DMS53 treated with DMSO at 0.1 percent for 48 hours (cell line): ENCODE measurements around the gene TPRX1.
"Not testable (repeated sequence)": the region's sequence is repeated elsewhere in the genome, so short reads cannot be mapped to it uniquely, and the experiment has no call there.

ENCODE experiments used
- DNase-seq: peaks from one replicate; lab custom pipeline; 2025; ENCODE audit not compliant: unreplicated experiment; lab: John Stamatoyannopoulos, UW

The TPRX1 gene, protein sequence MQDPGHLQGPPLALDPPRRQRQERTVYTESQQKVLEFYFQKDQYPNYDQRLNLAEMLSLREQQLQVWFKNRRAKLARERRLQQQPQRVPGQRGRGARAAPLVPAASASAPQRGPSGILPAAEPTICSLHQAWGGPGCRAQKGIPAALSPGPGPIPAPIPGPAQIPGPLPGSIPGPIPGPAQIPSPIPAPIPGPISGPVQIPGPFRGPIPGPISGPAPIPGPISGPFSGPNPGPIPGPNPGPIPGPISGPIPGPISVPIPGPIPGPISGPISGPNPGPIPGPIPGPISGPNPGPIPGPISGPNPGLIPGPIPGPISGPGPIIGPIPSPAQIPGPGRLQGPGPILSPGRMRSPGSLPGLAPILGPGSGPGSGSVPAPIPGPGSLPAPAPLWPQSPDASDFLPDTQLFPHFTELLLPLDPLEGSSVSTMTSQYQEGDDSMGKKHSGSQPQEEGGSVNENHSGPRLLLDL

DNA sequence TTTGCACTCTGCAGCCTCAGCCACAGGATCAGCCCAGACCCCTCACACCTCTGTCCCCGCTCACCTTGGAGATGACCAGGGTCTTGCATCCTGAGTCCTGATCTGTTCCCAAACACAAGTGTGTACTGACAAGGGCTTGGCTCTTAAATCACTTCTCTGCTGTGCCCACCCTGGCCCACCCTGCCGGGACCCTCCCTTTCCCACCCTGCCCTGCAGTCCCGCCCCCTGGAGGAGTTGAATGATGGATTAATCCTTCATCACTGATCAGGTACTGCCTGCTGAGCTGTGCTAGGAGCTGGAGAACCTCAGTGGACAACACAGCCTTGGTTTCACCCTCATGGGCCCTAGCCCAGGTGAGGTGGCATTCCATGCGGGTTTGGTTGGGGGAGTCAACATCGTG lies at the start of gene TPRX1:
TPRX1 (minus strand) TSS at position 101 of the 400 bp plus-strand sequence; CDS start at position 89, 12 bp downstream.
- not testable (repeated sequence) for DNase-seq

DNA sequence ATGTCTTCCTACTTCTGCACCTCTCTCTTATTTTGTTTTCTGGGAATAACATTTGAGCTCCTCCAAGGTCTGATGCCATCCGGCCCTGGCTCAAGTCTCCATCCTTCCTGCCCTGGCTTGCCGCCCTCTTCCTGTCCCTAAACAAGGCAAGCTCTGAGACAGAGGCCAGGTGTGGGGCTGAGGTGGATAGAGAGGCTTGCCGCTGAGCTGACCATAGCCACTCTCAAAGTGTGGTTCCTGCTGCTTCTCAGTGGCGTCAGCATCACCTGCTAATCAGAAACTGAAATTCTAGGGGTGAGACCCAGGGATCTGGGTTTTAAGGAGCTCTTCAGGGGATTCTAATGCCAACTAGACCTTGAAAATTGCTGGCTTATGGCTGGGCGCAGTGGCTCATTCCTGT lies 48.7 kb upstream of the TPRX1 start:
- no peak for DNase-seq

DNA sequence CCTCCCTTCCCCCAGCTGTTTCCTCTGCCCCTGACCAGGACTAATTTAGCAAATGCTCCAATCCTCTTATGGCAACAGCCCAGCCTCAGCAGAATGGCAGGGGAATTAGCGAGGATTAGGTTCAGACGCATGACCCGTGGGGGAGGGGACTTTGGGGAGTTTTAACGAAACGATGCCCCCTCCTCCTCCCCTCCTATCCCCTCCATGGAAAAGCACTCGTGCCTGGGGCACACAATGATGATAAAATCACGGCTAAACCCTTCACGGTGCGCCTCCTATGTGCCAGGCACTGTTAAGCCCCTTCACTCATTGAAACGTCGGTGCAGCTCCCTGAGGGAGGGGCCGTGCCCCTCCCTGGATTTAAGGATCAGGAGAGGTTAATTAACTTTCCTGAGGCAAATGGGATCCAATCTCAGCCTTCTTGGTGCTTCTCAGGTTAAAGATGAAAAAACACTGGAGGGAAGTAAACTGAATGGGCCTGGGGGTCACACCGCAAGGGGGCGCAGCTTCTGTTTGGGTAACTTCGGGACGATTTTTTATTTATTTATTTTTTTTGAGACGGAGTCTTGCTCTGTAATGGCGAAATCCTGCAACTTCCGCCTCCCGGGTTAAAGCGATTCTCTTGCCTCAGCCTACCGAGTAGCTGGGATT lies 44.6 kb upstream of the TPRX1 start:
- DNase-seq = no peak

DNA sequence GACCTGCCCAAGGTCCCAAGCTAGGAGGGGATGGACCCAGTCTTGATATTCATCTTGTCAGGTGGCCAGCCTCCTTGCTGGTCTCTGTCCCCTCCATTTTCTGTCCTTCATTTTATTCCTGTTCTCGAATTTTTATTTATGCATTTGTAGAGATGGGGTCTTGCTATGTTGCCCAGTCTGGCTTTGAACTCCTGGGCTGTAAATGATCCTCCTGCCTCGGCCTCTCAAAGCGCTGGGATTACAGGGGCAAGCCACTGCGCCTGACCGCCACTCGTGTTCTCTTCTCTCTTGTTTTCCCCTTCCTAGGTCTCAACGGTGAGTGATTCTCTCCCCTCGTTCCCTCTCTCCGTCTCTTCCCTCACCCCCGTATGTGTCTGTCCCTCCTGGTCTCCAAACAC lies 44.1 kb upstream of the TPRX1 start:
- DNase-seq = no peak

DNA sequence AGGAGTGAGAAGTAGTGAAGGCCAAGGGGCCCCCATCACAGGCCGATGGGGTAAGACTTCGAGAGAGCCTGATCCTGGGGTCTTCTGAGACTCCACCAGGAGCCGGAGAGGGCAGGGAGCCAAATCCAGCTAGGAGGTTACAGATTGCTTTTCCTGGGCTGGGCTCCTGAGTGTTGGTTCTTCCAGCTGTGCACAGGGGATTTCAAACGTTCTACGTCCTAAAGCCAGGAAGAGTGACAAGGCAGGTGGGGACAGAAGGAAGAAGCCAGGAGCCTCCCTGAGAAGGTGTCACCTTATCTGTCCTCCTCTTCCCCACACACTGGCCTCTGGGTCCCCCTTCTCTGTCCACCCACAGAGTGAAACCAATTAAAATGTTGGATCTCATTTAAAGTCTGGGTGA lies 38.6 kb upstream of the TPRX1 start:
- DNase-seq = no peak

DNA sequence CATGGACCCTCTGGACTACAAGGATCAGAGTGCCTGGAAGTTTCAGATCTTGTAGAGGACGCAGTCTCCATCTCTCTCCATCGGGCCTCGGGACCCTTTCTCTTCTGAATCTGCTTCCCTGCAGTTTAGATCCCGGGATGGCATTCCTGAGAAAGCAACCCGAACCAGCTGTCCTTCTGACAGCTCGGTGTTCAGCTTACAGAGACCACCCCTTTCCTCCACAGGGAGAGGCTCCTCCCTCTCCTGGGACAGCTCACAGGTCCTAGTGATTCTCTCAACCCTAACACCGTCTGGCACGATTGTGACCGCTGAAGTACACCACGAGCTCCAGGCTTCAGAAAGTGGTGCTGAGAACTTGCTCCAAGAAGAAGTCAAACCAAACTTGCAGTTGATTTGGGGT lies 35.6 kb upstream of the TPRX1 start:
- no peak for DNase-seq

DNA sequence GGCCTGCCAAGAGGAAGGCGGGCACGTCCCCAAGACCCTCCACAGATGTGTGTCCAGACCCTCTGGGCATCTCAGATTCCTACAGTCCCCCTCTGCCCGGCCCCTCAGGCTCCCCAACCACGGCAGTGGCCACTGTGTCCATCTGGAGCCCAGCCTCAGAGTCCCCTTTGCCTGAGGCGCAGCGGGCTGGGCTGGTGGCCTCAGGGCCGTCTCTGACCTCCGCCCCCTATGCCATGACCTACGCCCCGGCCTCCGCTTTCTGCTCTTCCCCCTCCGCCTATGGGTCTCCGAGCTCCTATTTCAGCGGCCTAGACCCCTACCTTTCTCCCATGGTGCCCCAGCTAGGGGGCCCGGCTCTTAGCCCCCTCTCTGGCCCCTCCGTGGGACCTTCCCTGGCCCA lies 35.1 kb upstream of the TPRX1 start:
- DNase-seq = no peak

DNA sequence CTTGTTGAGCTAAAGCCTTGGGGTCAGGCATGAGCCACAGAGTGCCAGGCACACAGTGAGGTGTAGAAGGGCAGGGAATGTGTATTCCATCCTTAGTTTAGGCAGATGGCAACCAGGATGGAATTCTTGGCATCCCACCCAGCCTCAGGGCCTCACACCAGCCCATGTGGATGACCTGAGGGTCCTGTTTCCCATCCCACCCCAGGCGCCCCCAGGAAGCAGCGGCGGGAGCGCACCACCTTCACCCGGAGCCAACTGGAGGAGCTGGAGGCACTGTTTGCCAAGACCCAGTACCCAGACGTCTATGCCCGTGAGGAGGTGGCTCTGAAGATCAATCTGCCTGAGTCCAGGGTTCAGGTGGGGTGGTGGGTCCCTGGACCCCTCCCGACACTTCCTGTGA lies 31.7 kb upstream of the TPRX1 start:
- DNase-seq = no peak

DNA sequence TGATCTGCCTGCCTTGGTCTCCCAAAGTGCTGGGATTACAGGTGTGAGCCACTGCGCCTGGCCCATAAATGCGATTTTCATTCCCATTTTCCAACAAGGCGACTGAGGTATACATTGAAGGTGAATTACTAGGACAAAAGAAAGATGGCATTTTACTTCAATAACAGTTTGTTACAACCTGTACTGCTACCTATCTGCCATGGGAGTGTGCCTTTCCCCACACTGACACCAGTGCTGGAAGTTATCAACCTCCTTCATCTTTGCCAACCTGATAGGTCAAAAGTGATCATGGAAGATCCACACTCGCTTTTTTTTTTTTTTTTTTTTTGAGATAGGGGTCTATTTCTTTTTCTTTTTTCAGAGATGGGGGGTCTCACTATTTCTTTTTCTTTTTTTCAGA lies 28.4 kb upstream of the TPRX1 start:
- DNase-seq = no peak

DNA sequence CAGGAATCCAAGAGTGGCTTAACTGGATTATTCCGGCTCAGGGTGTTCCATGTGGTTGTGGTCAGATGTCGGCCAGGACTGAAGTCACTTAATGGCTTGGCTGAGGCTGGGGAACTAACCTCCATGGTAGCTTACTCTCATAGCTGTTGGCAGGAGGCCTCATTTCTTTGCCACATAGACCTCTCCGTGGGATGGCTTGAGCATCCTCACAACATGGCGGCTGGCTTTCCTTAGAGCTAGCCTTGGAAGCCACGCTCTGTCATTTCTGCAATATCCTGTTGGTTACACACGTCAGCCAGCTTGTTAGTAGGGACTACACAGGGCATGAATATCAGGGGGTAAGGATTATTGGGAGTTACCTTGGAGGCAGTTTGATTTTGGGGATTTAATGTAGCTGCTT lies 22.4 kb upstream of the TPRX1 start:
- no peak for DNase-seq

DNA sequence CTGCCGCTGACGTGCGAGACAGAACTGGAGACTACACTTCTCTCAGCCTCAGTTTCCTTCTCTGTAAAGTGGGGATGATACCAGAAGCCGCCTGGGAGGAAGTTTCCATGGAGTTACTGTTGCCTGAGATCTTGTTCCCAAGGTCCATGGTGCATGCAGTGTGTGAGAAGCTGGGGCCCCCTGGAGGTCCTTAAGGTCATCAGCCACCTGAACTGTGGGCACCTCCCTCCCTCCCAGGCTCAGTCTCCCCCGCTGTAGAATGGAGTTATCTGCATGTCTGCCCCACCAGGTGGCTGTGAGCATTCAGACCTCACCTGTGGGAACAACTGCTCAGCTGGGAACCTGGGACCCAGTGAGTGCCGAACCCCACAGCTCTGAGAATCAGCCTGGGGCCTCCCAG lies 20.0 kb upstream of the TPRX1 start:
- no peak for DNase-seq

DNA sequence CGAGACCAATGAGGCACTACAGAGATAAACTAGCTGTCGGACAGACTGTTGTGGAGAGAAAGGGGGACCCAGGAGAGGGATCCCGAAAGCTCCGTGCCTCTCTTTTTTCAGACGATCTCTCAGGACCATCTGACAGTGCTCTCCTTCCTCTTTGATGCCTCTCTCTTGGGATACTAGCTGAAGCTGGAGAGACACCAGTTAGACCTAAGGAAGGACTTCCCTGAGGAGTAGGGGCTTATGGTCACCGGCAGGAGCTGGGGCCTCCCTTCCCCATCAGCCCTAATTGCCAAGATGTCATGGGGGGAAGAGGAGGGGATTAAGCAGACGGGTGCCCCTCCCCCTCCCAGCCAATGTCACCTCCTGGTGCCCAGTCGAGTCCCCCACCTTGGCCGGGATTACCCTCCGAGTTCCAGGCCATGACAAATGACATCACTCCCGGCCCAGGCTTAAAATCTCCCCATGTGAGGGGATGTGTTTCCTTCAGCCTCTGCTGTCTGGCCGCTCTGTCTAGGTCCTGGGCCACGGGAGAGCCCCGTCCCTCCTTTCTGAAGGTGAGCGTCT lies 17.2 kb upstream of the TPRX1 start, which contains the start of gene CRX:
CRX (plus strand) TSS at position 478 of the 561 bp plus-strand sequence. CDS start 12,507 bp downstream, outside the sequence.
- DNase-seq = no peak

DNA sequence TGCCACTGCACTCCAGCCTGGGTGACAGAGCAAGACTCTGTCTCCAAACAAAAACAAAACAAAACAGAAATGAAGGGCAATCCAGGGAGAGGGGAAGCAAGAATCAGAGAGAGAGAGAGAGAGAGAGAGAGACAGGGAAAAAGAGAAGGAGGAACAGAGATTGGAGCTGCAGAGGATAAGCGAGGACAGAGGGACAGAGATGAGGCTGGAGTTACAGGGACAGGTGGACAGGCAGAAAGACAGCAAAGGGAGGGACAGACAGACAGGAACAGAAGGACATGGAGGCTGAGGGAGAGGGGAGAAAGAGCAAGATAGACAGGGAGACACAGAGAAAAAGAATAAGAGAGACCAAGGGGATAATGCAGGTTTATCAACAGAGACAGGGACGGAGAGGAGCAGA lies 16.1 kb upstream of the TPRX1 start:
- DNase-seq = no peak

DNA sequence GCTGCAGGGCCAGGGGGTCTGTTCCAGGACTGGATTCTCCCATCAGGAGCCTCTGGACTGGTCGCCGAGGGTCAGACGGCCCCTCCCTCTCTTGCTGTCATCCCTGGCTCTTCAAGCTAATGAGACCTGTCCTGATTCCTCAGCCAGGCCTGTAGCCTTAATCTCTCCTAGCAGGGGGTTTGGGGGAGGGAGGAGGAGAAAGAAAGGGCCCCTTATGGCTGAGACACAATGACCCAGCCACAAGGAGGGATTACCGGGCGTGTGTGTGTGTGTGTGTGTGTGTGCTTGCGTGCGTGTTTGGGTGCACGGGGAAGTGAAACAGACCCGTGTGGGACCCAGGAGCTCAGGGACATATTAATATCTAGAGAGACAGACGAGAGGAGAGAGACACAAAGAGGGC lies 15.5 kb upstream of the TPRX1 start:
- no peak for DNase-seq

DNA sequence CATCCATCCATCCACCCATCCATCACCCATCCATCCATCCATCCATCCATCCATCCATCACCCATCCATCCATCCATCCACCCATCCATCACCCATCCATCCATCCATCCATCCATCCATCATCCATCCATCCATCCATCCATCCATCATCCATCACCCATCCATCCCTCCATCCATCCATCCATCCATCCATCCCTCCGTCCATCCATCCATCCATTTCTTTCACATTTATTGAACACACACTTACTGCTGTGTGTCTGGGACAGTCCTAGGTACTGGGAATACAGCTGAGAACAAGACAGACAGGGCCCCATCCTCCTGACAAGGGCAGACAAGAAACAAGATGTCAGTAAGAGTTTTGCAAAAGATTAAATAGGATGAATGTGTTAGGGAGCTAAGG lies 13.9 kb upstream of the TPRX1 start:
- not testable (repeated sequence) for DNase-seq

DNA sequence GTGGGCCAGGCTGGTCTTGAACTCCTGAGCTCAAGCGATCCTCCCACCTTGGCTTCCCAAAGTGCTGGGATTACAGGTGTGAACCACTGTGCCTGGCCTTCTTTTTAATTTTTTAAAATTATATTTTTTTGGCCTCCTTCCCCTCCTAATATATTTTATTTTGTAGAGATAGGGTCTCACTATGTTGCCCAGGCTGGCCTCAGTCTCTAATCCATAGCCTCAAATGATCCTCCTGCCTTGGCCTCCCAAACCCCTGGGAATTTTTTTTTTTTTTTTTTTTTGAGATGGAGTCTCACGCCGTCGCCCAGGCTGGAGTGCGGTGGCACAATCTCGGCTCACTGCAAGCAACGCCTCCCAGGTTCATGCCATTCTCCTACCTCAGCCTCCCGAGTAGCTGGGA lies 11.9 kb upstream of the TPRX1 start:
- DNase-seq = not testable (repeated sequence)

DNA sequence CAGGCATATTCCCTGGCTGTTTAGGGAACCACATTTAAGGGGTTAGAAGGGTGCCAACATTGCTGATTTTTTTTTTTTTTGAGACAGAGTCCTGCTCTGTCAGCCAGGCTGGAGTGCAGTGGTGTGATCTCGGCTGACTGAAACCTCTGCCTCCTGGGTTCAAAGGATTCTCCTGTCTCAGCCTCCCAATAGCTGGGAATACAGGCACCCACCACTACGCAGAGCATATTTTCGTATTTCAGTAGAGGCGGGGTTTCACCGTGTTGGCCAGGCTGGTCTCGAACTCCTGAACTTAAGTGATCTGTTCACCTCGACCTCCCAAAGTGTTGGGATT lies 9.6 kb upstream of the TPRX1 start:
- no peak for DNase-seq

DNA sequence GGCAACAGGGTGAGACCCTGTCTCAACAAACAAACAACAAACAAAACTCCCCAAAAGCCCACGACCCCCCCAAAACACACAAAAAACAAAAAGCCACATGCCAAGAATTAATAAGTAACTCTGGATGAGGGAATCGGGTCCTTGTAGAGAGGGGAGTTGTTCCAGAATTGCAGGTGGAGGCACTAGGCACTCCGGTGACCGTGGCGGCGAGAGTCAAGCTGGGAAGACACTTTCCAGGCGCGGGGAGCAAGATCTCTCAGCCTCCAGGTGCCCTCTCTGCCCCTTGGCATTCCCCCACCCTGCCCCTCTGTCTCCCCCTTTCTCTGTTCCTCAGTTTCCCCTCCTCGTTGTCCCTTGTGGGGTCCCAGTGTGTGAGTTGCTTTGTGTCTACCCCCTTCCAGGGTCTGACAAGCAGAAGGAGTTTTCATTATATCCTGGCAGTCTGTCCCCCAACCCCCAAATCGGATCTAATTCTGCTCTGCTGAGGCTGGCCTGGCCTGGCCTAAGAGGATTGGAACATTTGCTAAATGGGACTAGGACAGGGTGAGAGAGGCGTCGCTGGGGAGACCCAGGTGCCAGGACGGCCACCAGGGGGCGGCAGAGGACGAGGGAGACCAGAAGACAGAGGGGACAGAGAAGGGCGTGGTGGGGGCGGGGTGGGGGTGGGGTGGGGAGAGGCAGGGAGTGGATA lies 9.1 kb upstream of the TPRX1 start:
- DNase-seq = no peak

DNA sequence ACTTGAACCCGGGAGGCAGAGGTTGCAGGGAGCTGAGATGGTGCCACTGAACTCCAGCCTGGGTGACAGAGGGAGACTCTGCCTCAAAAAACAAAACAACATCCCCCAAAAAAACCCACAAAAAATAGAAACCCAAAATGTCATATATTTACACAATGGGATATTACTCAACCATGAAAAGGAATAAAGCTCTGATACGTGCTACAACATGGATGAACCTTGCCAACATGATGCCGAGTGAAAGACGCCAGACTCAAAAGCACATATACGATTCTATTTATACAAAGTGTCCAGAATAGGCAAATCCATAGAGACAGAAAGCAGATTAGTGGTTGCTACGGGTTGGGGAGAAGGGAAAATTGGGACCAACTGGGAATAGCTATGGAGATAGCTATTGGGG lies 2.1 kb upstream of the TPRX1 start:
- no peak for DNase-seq

DNA sequence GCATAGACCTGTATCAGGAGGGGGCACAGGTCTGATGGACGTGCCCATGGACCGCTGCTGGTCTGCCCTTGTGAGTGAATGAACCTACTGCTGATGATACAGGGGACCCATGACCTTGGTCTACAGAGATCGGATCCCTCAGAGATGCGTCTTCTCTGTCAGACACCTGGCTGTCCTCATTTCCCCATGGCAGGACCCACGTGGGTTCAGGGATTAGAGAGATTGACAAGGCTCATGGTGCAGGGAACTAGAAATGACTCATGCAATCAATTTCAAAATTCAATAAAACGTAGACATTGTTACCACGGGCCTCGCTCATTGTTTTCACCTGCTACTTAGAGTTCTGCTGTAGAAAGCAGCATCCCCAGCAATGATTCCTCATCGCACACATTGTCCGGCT lies 962 bp upstream of the TPRX1 start:
- DNase-seq = no peak

DNA sequence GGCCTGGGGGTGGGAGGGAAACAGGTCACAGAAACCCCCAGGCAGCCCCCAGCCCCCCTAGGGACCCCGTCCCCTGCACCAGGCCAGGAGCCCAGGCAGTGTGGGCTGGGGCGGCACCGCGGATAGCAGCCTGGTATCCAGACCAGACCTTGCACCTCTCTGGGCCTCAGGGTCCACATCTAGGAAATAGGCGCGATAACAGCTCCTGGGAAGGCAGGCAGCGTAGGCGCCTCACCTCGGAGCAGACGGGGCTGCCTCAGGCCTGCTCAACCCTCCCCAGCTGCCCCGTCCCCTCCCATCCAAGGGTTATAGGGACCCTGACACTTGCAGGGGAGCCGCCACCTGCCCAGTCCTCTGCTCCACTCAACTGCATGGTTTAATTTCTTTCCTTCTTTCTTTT lies 680 bp downstream of the TPRX1 start:
- not testable (repeated sequence) for DNase-seq

DNA sequence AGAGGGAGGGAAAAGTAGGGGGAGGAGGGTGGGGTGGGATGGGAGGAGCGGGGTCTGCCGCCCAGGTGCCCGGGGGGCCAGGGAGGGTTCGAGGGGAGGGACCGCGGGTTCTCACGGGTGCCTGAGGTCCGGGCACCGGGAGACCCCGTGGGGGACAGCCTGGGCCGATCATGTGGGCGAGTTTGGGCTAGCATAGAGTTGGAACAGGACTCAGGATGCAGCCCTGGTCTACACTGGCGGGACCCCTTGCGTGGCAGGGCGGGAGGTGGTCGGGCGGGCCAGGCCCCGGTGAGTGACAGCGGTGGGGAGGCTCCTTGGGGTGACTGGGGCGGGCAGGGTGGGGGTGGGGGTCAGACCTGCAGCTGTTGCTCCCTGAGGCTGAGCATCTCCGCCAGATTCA lies 1.2 kb downstream of the TPRX1 start:
- DNase-seq = not testable (repeated sequence)
